H1 (cell line): ENCODE data around the gene ETV4. TPM values are rescaled to one million over a fixed set of nuclear protein-coding genes. Genes with fewer than 3 reads are reported as not detected.

Experiments used
- CTCF ChIA-PET: fragments of 300-600 bp; sonication (Branson Sonifier 250); formaldehyde crosslinking; loops from one replicate; lab custom pipeline; 2021; ENCODE audit not compliant: partially characterized antibody; lab: Charles Lee
- POLR2A ChIA-PET: fragments of 300-600 bp; sonication (Branson Sonifier 250); formaldehyde crosslinking; loops from one replicate; lab custom pipeline; 2021; ENCODE audit warnings: inconsistent platforms; ENCODE audit not compliant: partially characterized antibody; lab: Charles Lee
- DNase-seq, 2 experiments: peaks; one replicate each; pipeline versions ENCODE4 v3.0.0 to v3.0.0-alpha.2; 2010 to 2022; ENCODE audit warnings: low spot score in 2 of 2, low read depth in 1 of 2, mixed read lengths in 1 of 2
- FAIRE-seq: peaks from 2 replicates; lab custom pipeline; 2011; peaks lifted over from hg19 to GRCh38; lab: Jason Lieb, UNC
- H2AFZ ChIP-seq: 2 replicates; pipeline ENCODE4 v1.8.1; 2012; ENCODE audit warnings: low read length, inconsistent platforms
- H2AK5ac ChIP-seq: 2 replicates; pipeline ENCODE4 v1.6.1; 2013; ENCODE audit warnings: low read depth, low read length
- H2BK120ac ChIP-seq: replicated peaks from 2 replicates; pipeline ENCODE3; 2013; ENCODE audit warnings: low read depth, low read length, inconsistent platforms
- H2BK12ac ChIP-seq: 2 replicates; pipeline ENCODE4 v1.6.1; 2013; ENCODE audit warnings: low read depth, low read length
- H2BK15ac ChIP-seq: 2 replicates; pipeline ENCODE4 v1.6.1; 2013; ENCODE audit warnings: low read length
- H2BK20ac ChIP-seq: 2 replicates; pipeline ENCODE4 v1.6.1; 2013; ENCODE audit warnings: low read length
- H2BK5ac ChIP-seq: 2 replicates; pipeline ENCODE4 v1.6.1; 2013; ENCODE audit warnings: low read depth, low read length
- H3K14ac ChIP-seq: 2 replicates; pipeline ENCODE4 v1.6.1; 2013; ENCODE audit warnings: inconsistent platforms; ENCODE audit not compliant: insufficient read length
- H3K18ac ChIP-seq: 2 replicates; pipeline ENCODE4 v1.6.1; 2013; ENCODE audit warnings: low read length; ENCODE audit errors: extremely low read depth
- H3K23ac ChIP-seq: 2 replicates; pipeline ENCODE4 v1.6.1; 2013; ENCODE audit warnings: inconsistent platforms; ENCODE audit not compliant: insufficient read length
- H3K23me2 ChIP-seq: 2 replicates; pipeline ENCODE4 v1.6.1; 2013; ENCODE audit warnings: low read depth, low read length
- H3K27ac ChIP-seq: 2 replicates; pipeline ENCODE4 v1.6.1; 2011; ENCODE audit warnings: low read depth, low read length, inconsistent platforms
- H3K27me3 ChIP-seq, 4 experiments: replicated peaks in 1 of 4; 1 replicate in 1 of 4; 2 replicates in 3 of 4; pipeline versions ENCODE4 v1.6.1 to v1.8.1; 2011 to 2013; ENCODE audit warnings: low read length in 3 of 4, mild to moderate bottlenecking in 3 of 4, inconsistent platforms in 2 of 4, mixed read lengths in 2 of 4, moderate library complexity in 1 of 4; ENCODE audit not compliant: control insufficient read depth in 3 of 4, insufficient read depth in 3 of 4; ENCODE audit errors: extremely low read depth in 1 of 4
- H3K36me3 ChIP-seq, 4 experiments: 2 replicates each; pipeline versions ENCODE4 v1.6.1 to v1.8.1; 2011 to 2013; ENCODE audit warnings: mild to moderate bottlenecking in 4 of 4, low read length in 3 of 4, moderate library complexity in 2 of 4, control low read depth in 1 of 4, inconsistent platforms in 1 of 4; ENCODE audit not compliant: insufficient read depth in 4 of 4, control insufficient read depth in 2 of 4
- H3K4ac ChIP-seq: replicated peaks from 2 replicates; pipeline ENCODE3; 2013; ENCODE audit warnings: low read length, low read depth, mixed read lengths, inconsistent platforms; ENCODE audit not compliant: insufficient read length
- H3K4me1 ChIP-seq, 4 experiments: replicated peaks in 1 of 4; 1 replicate in 1 of 4; 2 replicates in 3 of 4; pipeline versions ENCODE4 v1.6.1 to v1.8.1; 2011 to 2013; ENCODE audit warnings: low read length in 3 of 4, inconsistent platforms in 2 of 4, mixed read lengths in 1 of 4; ENCODE audit not compliant: insufficient read depth in 4 of 4, control insufficient read depth in 3 of 4
- H3K4me2 ChIP-seq, 2 experiments: 2 replicates each; pipeline versions ENCODE4 v1.6.1 to v1.8.1; 2011 to 2013; ENCODE audit warnings: low read depth in 2 of 2, low read length in 2 of 2, control low read depth in 1 of 2, inconsistent platforms in 1 of 2, mild to moderate bottlenecking in 1 of 2; ENCODE audit not compliant: insufficient read depth in 1 of 2
- H3K4me3 ChIP-seq, 4 experiments: fragments of 200-600, 300-600 bp in 1 of 4; sonication (generic), shearing (Covaris generic), sonication (Bioruptor Twin) in 1 of 4; 2 replicates each; pipeline versions ENCODE4 v1.5.1 to v1.8.1; 2011 to 2016; ENCODE audit warnings: low read length in 4 of 4, low read depth in 3 of 4, control low read depth in 2 of 4, inconsistent platforms in 2 of 4, mild to moderate bottlenecking in 2 of 4, mixed read lengths in 1 of 4, moderate library complexity in 1 of 4; ENCODE audit not compliant: insufficient read depth in 2 of 4; ENCODE audit errors: extremely low read depth in 1 of 4
- H3K56ac ChIP-seq: replicated peaks from 2 replicates; pipeline ENCODE3; 2013; ENCODE audit warnings: low read depth, mild to moderate bottlenecking, mixed read lengths, low read length, inconsistent platforms; ENCODE audit not compliant: insufficient read length
- H3K79me1 ChIP-seq: 2 replicates; pipeline ENCODE4 v1.6.1; 2013; ENCODE audit warnings: low read depth, low read length, control low read depth
- H3K79me2 ChIP-seq, 2 experiments: 2 replicates each; pipeline versions ENCODE4 v1.6.1 to v1.8.1; 2012 to 2013; ENCODE audit warnings: low read length in 2 of 2, mild to moderate bottlenecking in 2 of 2, inconsistent platforms in 1 of 2; ENCODE audit not compliant: insufficient read depth in 2 of 2, control insufficient read depth in 1 of 2
- H3K9ac ChIP-seq, 4 experiments: replicated peaks in 1 of 4; 1 replicate in 1 of 4; 2 replicates in 3 of 4; pipeline versions ENCODE4 v1.6.1 to v1.8.1; 2011 to 2013; ENCODE audit warnings: low read depth in 3 of 4, low read length in 3 of 4, control low read depth in 2 of 4, mild to moderate bottlenecking in 2 of 4, moderate library complexity in 2 of 4, inconsistent platforms in 1 of 4; ENCODE audit errors: extremely low read depth in 1 of 4
- H3K9me3 ChIP-seq, 2 experiments: 2 replicates each; pipeline versions ENCODE4 v1.6.1 to v1.8.1; 2012 to 2013; ENCODE audit warnings: mild to moderate bottlenecking in 2 of 2, moderate library complexity in 2 of 2, control low read depth in 1 of 2, inconsistent platforms in 1 of 2, low read depth in 1 of 2, low read length in 1 of 2, mixed read lengths in 1 of 2; ENCODE audit not compliant: insufficient read depth in 2 of 2
- H4K20me1 ChIP-seq, 2 experiments: replicated peaks in 1 of 2; 2 replicates each; pipeline versions ENCODE3 to v1.8.1; 2011 to 2013; ENCODE audit warnings: inconsistent platforms in 2 of 2, low read length in 2 of 2, mild to moderate bottlenecking in 1 of 2; ENCODE audit not compliant: insufficient read depth in 2 of 2, control insufficient read depth in 1 of 2
- H4K5ac ChIP-seq: 2 replicates; pipeline ENCODE4 v1.6.1; 2013; ENCODE audit warnings: low read length, low read depth, mixed read lengths, inconsistent platforms; ENCODE audit not compliant: insufficient read length
- H4K8ac ChIP-seq: 2 replicates; pipeline ENCODE4 v1.8.0; 2013; ENCODE audit warnings: mild to moderate bottlenecking, moderate library complexity, low read length, inconsistent platforms; ENCODE audit not compliant: insufficient read depth; ENCODE audit errors: extremely low read depth
- H4K91ac ChIP-seq: replicated peaks from 2 replicates; pipeline ENCODE3; 2013; ENCODE audit warnings: low read length, mixed read lengths, inconsistent platforms; ENCODE audit not compliant: insufficient read length
- BRCA1 ChIP-seq: IDR thresholded peaks from 2 replicates; pipeline ENCODE4 v1.6.1; 2012; ENCODE audit warnings: low read depth, low read length, improper control_type of control experiment
- RAD21 ChIP-seq, 2 experiments: IDR thresholded peaks in 1 of 2; conservative IDR thresholded peaks in 1 of 2; 2 replicates each; pipeline ENCODE4 v1.6.1; 2011; ENCODE audit warnings: low read depth in 2 of 2, low read length in 2 of 2, improper control_type of control experiment in 1 of 2, inconsistent platforms in 1 of 2, mild to moderate bottlenecking in 1 of 2, moderate library complexity in 1 of 2
- SIN3A ChIP-seq, 2 experiments: IDR thresholded peaks in 1 of 2; conservative IDR thresholded peaks in 1 of 2; 2 replicates each; pipeline ENCODE4 v1.6.1; 2011 to 2012; ENCODE audit warnings: low read length in 2 of 2, improper control_type of control experiment in 1 of 2, low read depth in 1 of 2, mild to moderate bottlenecking in 1 of 2
- SP1 ChIP-seq: IDR thresholded peaks from 2 replicates; pipeline ENCODE4 v1.6.1; 2011; ENCODE audit warnings: low read depth, low read length
- WGBS, 2 experiments: shearing (Covaris generic) in 1 of 2; methylation state at CpG; one replicate each; pipeline versions ENCODE4 v1.1.6 to v1.1.7; 2013 to 2015; ENCODE audit warnings: low lambda C conversion rate in 2 of 2, mixed read lengths in 2 of 2, inconsistent platforms in 1 of 2, low coverage in 1 of 2, missing lambda C conversion rate in 1 of 2; ENCODE audit not compliant: insufficient replicate concordance in 2 of 2, insufficient coverage in 1 of 2, insufficient read length in 1 of 2; ENCODE audit errors: extremely low coverage in 1 of 2, missing lambda C conversion rate in 1 of 2; 5-methylcytosine and 5-hydroxymethylcytosine counted together
- polyA plus RNA-seq, 7 experiments: library from polyadenylated mRNA; depleted of rRNA in 3 of 7; stranded (reverse) in 5 of 7; unstranded in 2 of 7; fragments of >200 nt in 5 of 7; fragments of 200-250 nt in 2 of 7; gene quantifications; 1 replicate in 5 of 7; 2 replicates in 1 of 7; 4 replicates in 1 of 7; pipeline versions ENCODE4 v1.2.1 to v1.2.3, GENCODE V29; 2011 to 2013; ENCODE audit warnings: missing spikeins in 2 of 7, mixed read lengths in 2 of 7
- total RNA-seq: library from RNA; stranded (reverse); fragmentation: NEBNext Ultra II Directional; extraction: Animal tissue kit (Norgen Biotek cat#: 25700); gene quantifications from 2 replicates; pipeline ENCODE4 v1.2.1, GENCODE V29; 2021

The ETV4 gene
- total and polyA plus RNA-seq, 2 of the 8 experiments (the other 6 are each of a cell fraction or from before 2014, with no cell fraction given): 75.2 to 143 TPM

GRCh38 chr17:43572368-43572980 is 26.3 kb upstream of the ETV4 start:
- Histone ChIP-seq H3K27ac (no peak overlapping the region), H4K5ac (no peak overlapping the region), H2BK120ac (no peak overlapping the region), H2BK15ac (no peak overlapping the region), H3K27me3 (no peaks in the 10 kb centered on the region), H3K4me1 (peaks cover 0 to 5% (median 2%) of the 10 kb centered on the region in 4 experiments; a peak in 3 of 7 replicates), H3K9ac (no peak overlapping the region), H2BK12ac (no peak overlapping the region), H3K4me3 (no peak overlapping the region), H4K91ac (no peak overlapping the region), H3K79me2 (no peaks in the 10 kb centered on the region), H3K23me2 (peaks cover 5% of the 10 kb centered on the region; the same call in 1 of the 2 replicates), H2AFZ (no peak overlapping the region), H3K4ac (no peak overlapping the region), H3K14ac (no peak overlapping the region), H3K4me2 (no peak overlapping the region), H3K18ac (no peak overlapping the region), H3K23ac (no peak overlapping the region), H4K20me1 (peaks cover 0 to 2% of the 10 kb centered on the region in 2 experiments), H2BK20ac (no peak overlapping the region), H3K79me1 (no peaks in the 10 kb centered on the region), H3K56ac (no peak overlapping the region), H2AK5ac (no peak overlapping the region), H3K36me3 (no peaks in the 10 kb centered on the region), H2BK5ac (no peak overlapping the region), H4K8ac (no peak overlapping the region), H3K9me3 (no peaks in the 10 kb centered on the region)
- no peak for DNase-seq
- no peak for TF ChIP-seq RAD21 (IDR thresholded peaks at IDR 0.05 in 1 of 2, conservative IDR thresholded peaks at IDR 0.05 in 1 of 2; ENCODE audit: low read depth in 2 of 2, low read length in 2 of 2)
- TF ChIP-seq SIN3A (conservative IDR thresholded peaks at IDR 0.05 in 1 of 2, IDR thresholded peaks at IDR 0.05 in 1 of 2; ENCODE audit: low read depth in 1 of 2, low read length in 2 of 2): no peak
- TF ChIP-seq SP1: no peak
- no peak for TF ChIP-seq BRCA1
- 82% methylated on average over 5 of the region's 5 CpGs; no CpG with 5 or more reads in 1 of the 2 experiments for WGBS, 2 experiments
- no peak for FAIRE-seq
- ChIA-PET CTCF (interaction anchor here (1.2 to 12.3 kb wide), 3 partner anchors 12 to 188 kb away, joined by 3 to 220 read pairs (median 65); partner anchors contain the start of gene SOST), POLR2A (interaction anchor here (0.6 to 1.1 kb wide), 3 partner anchors 10 to 26 kb away, joined by 3 read pairs; partner anchors contain the start of gene ETV4)
